Activated naive CD8-positive, alpha-beta T cell treated with anti-CD3 and anti-CD28 coated beads for 36 hours (primary cell): ENCODE results near the gene HMCN2. TPM values are rescaled to one million over a fixed set of nuclear protein-coding genes. Genes with fewer than 3 reads are reported as not detected.
"Not testable (repeated sequence)": the region's sequence is repeated elsewhere in the genome, so short reads cannot be mapped to it uniquely, and the experiment has no call there.

Source experiments
- DNase-seq: peaks from one replicate; pipeline ENCODE4 v3.0.0; 2021
- H3K27ac Mint-ChIP-seq: one replicate; pipeline ENCODE4 v1.8.0; 2022; ENCODE audit warnings: mild to moderate bottlenecking, moderate library complexity, mixed read lengths
- H3K27me3 Mint-ChIP-seq: one replicate; pipeline ENCODE4 v1.8.0; 2022; ENCODE audit warnings: mild to moderate bottlenecking, mixed read lengths
- H3K36me3 Mint-ChIP-seq: one replicate; pipeline ENCODE4 v1.8.0; 2021; ENCODE audit warnings: mild to moderate bottlenecking, mixed read lengths
- H3K4me1 Mint-ChIP-seq: one replicate; pipeline ENCODE4 v1.8.0; 2021; ENCODE audit warnings: mixed read lengths
- H3K4me3 Mint-ChIP-seq: one replicate; pipeline ENCODE4 v1.8.0; 2022; ENCODE audit warnings: mild to moderate bottlenecking, moderate library complexity, mixed read lengths
- H3K9me3 Mint-ChIP-seq: one replicate; pipeline ENCODE4 v1.8.0; 2022; ENCODE audit warnings: mixed read lengths
- total RNA-seq, 2 experiments: library from RNA; stranded (reverse); gene quantifications; one replicate each; pipeline ENCODE4 v1.2.3, GENCODE V29; 2021

HMCN2 gene
- total RNA-seq, 2 experiments from 2014 or later: not detected

DNA sequence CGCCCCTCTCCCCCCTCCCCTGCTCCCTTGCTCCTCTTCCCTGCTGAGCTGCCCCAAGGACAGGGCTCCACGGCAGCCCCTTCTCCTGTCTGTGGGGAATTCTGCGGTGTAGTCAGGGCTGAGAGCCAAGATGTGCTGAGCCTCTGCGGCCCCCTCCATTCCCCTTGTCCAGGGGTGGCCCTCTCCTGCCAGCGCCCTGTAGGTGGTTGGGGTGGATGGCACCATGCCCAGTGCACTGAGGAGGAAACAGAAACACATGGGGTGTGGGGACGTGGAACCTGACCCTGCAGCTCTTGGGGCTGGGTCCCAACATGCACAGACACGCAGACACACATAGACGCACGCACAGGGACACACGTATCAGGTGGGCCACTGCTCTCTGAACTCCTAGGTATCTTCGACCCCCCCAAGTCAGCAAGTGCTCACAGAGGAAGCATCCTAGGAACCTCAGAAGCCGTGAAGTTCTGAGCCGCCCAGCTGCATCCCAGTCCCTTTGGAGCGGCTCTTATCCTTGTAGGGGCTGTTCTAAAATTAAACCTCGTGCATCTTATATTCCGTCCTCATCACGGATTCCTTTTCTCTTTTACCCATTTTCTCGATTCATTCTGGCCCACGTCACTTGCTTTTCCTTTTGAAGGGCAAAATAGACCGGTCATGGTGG lies 64.8 kb downstream of the HMCN2 start:
- peaks cover 62% of the 10 kb centered on the region for H3K27me3 Mint-ChIP-seq
- no peak overlapping the region for H3K4me3 Mint-ChIP-seq
- no peaks in the 10 kb centered on the region for H3K4me1 Mint-ChIP-seq

DNA sequence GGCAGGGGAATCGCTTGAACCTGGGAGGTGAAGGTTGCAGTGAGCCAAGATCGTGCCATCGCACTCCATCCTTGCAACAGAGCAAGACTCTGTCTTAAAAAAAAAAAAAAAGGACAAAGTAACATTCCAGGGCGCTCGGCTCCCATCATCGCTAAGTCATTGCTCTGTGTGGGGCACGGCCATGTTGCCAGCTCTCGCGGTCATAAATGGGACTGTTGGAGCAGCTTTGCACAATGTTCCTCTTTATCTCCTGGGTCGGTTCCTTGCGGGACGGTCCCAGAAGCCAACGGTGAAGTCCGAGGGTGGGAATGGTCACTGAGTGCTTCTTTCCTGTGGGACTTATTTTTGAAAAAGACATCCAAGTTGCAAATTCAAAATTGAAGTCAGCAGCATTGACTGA lies 65.5 kb downstream of the HMCN2 start:
- Mint-ChIP-seq H3K4me1 (no peaks in the 10 kb centered on the region), H3K27me3 (peaks cover 57% of the 10 kb centered on the region)

More for the DNA sequence above, 64.8 kb downstream of the HMCN2 start:
- Mint-ChIP-seq H3K36me3 (no peaks in the 10 kb centered on the region), H3K27ac (no peak overlapping the region), H3K9me3 (no peaks in the 10 kb centered on the region)
- DNase-seq: no peak

DNA sequence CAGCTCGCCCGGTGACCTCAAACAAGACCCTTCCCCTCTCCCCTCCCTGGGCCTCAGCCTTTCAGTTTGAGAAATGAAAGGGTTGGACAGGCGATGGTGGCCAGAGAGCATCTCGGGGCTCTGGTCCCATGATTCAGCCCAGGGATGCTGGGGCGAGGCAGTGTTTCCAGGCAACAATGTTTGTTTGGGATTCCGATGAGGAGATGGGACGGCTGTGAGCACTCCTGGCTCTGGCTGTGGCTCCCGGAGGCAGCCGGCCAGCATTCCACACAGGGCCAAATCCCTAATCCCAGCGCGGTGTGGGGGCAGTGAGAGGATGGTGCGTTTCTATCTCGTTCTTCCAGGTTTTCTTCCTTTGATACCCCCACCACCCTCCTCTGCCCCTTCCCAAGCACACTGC lies 66.0 kb downstream of the HMCN2 start:
- no peak for DNase-seq
- Mint-ChIP-seq H3K9me3 (no peaks in the 10 kb centered on the region), H3K4me1 (no peaks in the 10 kb centered on the region), H3K4me3 (no peak overlapping the region), H3K27ac (no peak overlapping the region), H3K36me3 (no peaks in the 10 kb centered on the region), H3K27me3 (peaks cover 52% of the 10 kb centered on the region)

More for the DNA sequence above, 65.5 kb downstream of the HMCN2 start:
- Mint-ChIP-seq H3K27ac (no peak overlapping the region), H3K4me3 (no peak overlapping the region), H3K9me3 (no peaks in the 10 kb centered on the region), H3K36me3 (no peaks in the 10 kb centered on the region)
- no peak for DNase-seq

DNA sequence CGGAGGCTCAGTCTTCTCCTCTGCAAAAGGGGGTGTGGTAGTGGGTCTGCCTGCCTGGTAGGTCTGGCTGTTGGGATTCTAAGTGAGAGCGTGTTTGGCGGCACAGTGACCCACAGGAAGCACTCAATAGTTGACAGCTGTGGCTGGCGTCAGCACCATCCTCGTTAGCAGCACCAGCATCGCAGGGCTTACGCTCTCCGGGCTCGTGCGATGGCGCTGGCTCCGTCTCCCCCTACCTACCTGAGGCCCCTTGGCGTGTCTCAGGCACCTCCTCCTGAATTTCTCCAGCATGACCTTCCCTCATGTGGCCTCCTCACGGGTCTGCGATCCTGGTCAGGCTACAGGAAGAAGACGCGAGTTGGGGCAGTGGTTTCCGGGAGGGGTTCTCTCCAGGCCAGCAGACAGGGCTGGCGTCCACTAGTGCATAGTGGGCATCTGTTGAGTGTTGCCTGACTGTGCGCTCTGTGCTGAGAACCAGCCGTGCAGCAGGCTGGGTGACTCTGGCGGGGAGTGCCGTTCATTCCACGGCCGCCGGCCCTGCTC lies 66.9 kb downstream of the HMCN2 start:
- Mint-ChIP-seq H3K27me3 (peaks cover 46% of the 10 kb centered on the region), H3K36me3 (no peaks in the 10 kb centered on the region), H3K27ac (no peak overlapping the region), H3K4me1 (no peaks in the 10 kb centered on the region), H3K9me3 (no peaks in the 10 kb centered on the region), H3K4me3 (no peak overlapping the region)
- DNase-seq: no peak

DNA sequence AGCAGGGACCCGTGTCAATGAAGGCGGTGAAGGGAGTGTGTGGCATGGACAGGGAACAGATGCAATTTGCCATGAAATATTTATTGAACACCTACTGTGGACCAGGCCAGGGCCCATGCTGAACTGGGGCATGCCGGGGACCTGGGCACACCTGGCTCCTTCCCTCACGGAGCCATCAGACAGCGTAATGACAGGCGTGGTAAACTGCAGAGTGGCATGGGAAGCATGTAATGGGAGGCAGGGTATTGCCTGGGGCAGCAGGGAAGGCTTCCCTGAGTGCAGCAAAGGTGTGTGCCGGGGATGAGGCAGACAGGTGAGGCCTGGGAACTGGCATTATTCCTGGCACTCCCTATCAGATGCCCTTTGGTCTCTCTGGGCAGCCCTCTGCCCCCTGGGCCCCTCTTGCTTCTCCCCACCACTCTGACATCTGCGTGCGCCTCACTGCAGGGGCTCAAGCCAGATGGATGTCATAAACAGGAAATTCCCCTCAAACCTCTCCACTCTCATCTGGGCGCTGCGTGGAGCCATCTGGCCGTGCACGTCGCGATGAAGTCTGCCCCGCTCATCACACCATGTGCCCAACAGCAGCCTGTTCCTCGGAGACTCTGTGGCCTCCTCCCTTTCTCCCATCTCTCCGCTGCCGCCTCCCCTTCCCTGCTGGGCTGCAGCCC lies 67.6 kb downstream of the HMCN2 start:
- no peak overlapping the region for H3K4me3 Mint-ChIP-seq
- H3K27me3 Mint-ChIP-seq: peaks cover 46% of the 10 kb centered on the region
- no peak overlapping the region for H3K27ac Mint-ChIP-seq
- H3K9me3 Mint-ChIP-seq: no peaks in the 10 kb centered on the region
- no peaks in the 10 kb centered on the region for H3K36me3 Mint-ChIP-seq
- DNase-seq: no peak
- H3K4me1 Mint-ChIP-seq: no peaks in the 10 kb centered on the region

DNA sequence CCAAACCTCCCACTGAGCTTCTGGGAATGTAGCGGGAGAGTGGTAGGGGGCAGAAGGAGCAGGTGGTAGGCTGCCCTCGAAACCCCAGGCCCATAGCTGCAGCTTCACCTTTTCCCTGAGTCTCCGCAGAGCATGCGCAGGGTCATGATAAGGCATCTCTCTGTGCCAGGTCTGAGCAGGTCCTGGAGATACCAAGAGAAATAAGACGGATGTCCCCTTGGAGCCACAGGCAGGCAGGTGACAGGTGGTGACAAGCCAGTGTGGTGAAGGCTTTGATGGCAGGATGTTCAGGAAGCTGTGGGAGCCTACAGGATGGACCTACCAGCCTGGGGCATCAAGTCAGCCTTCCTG lies 68.1 kb downstream of the HMCN2 start:
- H3K4me3 Mint-ChIP-seq: no peak overlapping the region
- H3K4me1 Mint-ChIP-seq: no peaks in the 10 kb centered on the region
- no peaks in the 10 kb centered on the region for H3K9me3 Mint-ChIP-seq
- peaks cover 41% of the 10 kb centered on the region for H3K27me3 Mint-ChIP-seq
- no peak overlapping the region for H3K27ac Mint-ChIP-seq
- no peaks in the 10 kb centered on the region for H3K36me3 Mint-ChIP-seq
- DNase-seq: no peak

DNA sequence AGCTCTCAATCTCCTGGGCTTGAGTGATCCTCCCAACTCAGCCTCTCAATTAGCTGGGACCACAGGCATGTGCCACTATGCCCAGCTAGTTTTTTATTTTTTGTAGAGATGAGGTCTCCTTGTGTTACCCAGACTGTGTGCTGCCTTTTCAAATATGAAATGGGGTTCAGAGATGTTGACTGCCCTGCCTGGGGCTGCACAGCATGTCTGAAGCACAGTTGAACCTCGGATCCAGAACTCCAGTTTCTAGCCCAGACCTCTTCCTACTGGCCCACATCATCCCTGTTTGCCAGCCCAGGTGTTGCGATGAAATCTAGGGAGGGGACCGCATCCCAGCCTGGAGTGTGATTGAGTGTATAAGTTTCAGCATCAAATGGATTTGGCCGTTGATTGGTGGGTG lies 69.4 kb downstream of the HMCN2 start:
- DNase-seq: no peak
- Mint-ChIP-seq H3K4me1 (no peaks in the 10 kb centered on the region), H3K36me3 (no peaks in the 10 kb centered on the region), H3K9me3 (no peaks in the 10 kb centered on the region), H3K4me3 (no peak overlapping the region), H3K27ac (no peak overlapping the region), H3K27me3 (peaks cover 29% of the 10 kb centered on the region)

DNA sequence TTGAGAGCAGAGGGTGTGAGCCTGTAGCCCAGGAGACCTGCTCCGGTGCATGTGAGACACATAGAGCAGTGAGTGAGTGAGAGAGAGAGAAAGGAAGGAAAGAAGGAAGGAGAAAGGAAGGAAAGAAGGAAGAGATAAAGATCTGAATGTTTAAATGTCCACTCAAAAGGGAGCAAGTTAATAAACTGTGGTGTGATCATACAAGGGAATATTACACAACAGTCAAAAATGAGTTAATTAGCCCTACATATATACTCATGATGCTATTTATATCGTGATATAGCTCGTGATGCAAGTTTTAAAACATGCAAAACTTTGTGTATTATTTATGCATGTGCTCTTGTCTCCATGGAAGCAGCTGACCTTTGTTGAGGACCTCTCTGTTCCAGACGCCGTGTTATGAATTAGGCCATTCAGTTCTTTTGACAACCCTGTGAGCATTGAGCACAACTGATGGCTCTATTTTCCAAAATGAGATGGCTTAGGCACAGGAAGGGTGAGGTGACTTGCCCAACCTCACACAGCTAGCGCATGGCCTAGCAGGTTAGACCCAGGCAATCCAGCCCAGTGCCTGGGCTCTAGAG lies 70.6 kb downstream of the HMCN2 start:
- Mint-ChIP-seq H3K27ac (no peak overlapping the region), H3K36me3 (no peaks in the 10 kb centered on the region), H3K4me1 (no peaks in the 10 kb centered on the region), H3K9me3 (no peaks in the 10 kb centered on the region), H3K27me3 (peaks cover 20% of the 10 kb centered on the region), H3K4me3 (no peak overlapping the region)
- DNase-seq: no peak

DNA sequence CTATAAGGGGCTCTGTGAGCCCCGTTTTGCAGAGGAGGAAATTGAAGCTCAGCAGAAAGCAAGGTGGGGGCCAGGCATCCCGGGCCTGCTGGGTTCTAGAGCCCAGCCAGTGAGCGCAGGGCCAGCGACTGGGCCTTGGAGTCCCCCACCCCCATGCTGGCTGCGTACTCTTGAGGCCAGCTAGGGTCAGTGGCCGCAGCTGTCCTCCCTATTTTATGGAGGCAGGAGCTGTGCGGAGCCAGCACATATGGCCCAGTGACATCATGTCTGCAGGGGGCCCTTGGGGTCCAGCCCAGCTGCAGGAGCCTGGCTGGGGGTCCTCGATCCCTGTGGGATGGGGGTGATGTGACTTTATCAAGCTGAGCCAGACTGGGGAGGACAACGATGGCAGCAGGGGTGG lies 71.3 kb downstream of the HMCN2 start:
- no peak overlapping the region for H3K27ac Mint-ChIP-seq
- no peak for DNase-seq
- H3K4me1 Mint-ChIP-seq: no peaks in the 10 kb centered on the region
- no peaks in the 10 kb centered on the region for H3K9me3 Mint-ChIP-seq
- H3K36me3 Mint-ChIP-seq: no peaks in the 10 kb centered on the region
- peaks cover 20% of the 10 kb centered on the region for H3K27me3 Mint-ChIP-seq
- H3K4me3 Mint-ChIP-seq: no peak overlapping the region

DNA sequence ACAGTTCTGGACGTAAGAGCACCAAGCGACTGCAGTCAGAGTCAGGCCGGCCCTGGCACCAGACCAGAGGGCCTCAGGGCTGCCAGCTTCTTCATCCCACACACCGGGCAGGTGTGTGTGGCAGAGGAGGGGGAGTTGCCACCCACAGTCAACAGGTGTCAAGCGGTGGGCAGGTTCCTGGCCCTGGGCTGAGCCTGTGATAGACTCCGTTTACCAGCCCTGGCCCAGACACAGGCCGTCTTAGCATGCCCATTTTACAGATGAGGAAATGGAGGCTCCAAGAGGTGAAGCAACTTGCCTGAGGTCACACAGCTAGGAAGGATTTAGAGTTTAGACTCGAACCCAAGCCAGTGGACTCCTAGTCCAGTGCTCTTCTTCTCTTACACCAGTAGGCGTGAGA lies 71.8 kb downstream of the HMCN2 start:
- H3K36me3 Mint-ChIP-seq: no peaks in the 10 kb centered on the region
- no peaks in the 10 kb centered on the region for H3K9me3 Mint-ChIP-seq
- H3K4me1 Mint-ChIP-seq: no peaks in the 10 kb centered on the region
- H3K4me3 Mint-ChIP-seq: no peak overlapping the region
- peaks cover 20% of the 10 kb centered on the region for H3K27me3 Mint-ChIP-seq
- H3K27ac Mint-ChIP-seq: no peak overlapping the region
- DNase-seq: no peak

DNA sequence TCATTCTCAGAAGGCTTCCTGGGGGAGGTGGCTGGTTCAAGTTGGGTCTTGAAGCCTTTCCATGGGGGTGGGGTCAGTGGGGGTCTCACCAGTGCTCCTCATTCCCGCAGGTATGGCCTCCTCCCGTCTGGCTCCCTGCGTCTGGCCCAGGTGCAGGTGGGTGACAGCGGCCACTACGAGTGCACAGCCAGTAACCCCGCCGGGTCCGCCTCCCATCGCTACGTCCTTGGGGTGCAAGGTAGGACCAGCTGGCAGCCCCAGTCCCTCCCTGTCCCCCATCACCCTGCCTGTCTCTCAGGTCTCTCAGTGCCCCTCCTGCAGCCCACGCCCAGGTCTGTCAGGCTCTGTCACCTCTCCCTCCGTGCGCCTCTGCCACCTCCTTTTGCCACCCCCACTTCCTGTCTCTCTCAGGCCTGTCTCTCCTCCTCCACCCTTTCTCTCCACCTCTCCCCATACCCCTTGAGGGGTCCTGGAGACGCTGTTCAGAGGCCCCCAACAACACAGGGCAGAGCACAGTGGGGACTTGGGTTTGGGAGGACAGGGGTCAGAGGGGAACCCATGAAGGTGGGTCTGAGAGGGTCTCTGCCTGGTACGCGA lies 72.3 kb downstream of the HMCN2 start:
- Mint-ChIP-seq H3K27ac (no peak overlapping the region), H3K36me3 (no peaks in the 10 kb centered on the region), H3K27me3 (peaks cover 15% of the 10 kb centered on the region), H3K4me1 (no peaks in the 10 kb centered on the region), H3K9me3 (no peaks in the 10 kb centered on the region), H3K4me3 (no peak overlapping the region)
- no peak for DNase-seq

DNA sequence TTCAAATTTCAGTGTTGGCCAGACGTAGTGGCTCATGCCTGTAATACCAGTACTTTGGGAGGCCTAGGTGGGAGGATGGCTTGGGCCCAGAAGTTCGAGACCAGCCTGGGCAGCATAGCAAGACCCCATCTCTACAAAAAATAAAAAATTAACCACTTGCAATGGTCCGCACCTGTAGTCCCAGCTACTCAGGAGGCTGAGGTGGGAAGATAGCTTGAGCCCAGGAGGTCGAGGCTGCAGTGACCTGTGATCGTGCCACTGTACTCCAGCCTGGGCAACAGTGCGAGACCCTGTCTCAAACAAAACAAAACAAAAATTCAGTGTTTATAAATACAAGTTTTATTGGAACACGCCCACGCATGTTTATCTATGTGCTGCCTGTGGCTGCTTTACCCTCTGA lies 73.3 kb downstream of the HMCN2 start:
- DNase-seq, H3K27ac Mint-ChIP-seq, H3K36me3 Mint-ChIP-seq, H3K9me3 Mint-ChIP-seq, H3K27me3 Mint-ChIP-seq, H3K4me1 Mint-ChIP-seq, H3K4me3 Mint-ChIP-seq: not testable (repeated sequence)

DNA sequence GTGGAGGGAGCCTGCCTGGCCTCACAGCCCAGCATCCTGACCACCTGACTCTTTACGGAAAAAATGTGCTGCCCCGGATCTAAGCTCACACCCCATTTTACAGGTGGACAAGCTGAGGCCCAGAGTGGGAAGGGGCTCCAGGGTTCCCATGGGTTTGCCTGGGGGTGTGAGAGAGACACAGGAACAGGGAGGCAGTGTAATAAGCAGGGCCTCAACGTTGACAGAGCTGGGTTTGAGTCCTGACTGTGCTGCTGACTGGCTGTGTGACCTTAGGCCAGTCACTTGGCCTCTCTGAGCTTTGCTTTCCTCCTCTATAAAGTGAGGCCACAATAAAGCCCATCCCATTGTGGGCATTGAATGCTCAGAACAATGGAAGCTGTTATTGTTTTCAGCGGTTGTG lies 73.7 kb downstream of the HMCN2 start:
- no peak for DNase-seq
- peaks cover 9% of the 10 kb centered on the region for H3K27me3 Mint-ChIP-seq
- H3K4me1 Mint-ChIP-seq: no peaks in the 10 kb centered on the region
- H3K27ac Mint-ChIP-seq: no peak overlapping the region
- H3K36me3 Mint-ChIP-seq: no peaks in the 10 kb centered on the region
- H3K4me3 Mint-ChIP-seq: no peak overlapping the region
- H3K9me3 Mint-ChIP-seq: no peaks in the 10 kb centered on the region

DNA sequence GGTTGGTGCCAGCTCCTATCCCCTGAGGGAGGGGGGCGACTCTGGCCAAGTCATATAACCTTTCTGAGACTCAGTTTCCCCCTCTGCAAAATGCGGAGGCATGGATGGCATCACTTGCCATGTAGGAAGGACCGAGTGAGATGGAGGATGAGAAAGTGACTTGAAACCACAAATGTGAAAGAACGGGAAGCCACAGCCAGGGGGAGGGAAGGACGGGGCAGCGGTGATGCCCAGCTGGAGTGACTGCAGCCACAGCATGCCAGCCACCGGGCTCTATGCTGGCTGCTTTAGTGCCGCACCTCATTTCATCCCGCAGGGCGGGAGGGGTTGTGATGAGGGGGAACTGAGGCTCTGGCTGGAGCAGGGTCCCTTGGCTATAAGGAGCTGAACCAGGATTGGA lies 74.5 kb downstream of the HMCN2 start:
- H3K27ac Mint-ChIP-seq: no peak overlapping the region
- no peaks in the 10 kb centered on the region for H3K4me1 Mint-ChIP-seq
- H3K4me3 Mint-ChIP-seq: no peak overlapping the region
- DNase-seq: no peak
- no peaks in the 10 kb centered on the region for H3K36me3 Mint-ChIP-seq
- H3K9me3 Mint-ChIP-seq: no peaks in the 10 kb centered on the region
- peaks cover 4% of the 10 kb centered on the region for H3K27me3 Mint-ChIP-seq

DNA sequence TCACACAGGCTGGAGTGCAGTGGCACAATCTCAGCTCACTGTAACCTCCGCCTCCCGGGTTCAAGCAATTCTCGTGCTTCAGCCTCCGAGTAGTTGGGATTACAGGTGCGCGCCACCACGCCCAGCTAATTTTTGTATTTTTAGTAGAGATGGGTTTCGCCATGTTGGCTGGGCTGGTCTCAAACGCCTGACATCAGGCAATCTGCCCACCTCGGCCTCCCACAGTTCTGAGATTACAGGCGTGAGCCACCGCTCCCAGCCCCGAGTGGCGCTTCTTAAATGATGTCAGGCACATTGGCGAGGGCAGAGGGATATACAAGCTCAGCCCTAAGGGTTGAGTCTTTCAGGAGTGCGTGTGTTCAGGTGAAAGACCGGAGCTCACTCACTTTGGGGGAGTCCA lies 75.0 kb downstream of the HMCN2 start:
- not testable (repeated sequence) for H3K4me1 Mint-ChIP-seq, H3K9me3 Mint-ChIP-seq, H3K27ac Mint-ChIP-seq, DNase-seq, H3K27me3 Mint-ChIP-seq, H3K4me3 Mint-ChIP-seq, H3K36me3 Mint-ChIP-seq
